ENCODE data around the gene DMD. TPM values are rescaled to one million over a fixed set of nuclear protein-coding genes. Genes with fewer than 3 reads are reported as not detected.

Gene DMD
- total and polyA plus RNA-seq, 2 of the 8 experiments (the other 6 are each of a cell fraction or from before 2014, with no cell fraction given): 4.8 to 7.4 TPM

DNA sequence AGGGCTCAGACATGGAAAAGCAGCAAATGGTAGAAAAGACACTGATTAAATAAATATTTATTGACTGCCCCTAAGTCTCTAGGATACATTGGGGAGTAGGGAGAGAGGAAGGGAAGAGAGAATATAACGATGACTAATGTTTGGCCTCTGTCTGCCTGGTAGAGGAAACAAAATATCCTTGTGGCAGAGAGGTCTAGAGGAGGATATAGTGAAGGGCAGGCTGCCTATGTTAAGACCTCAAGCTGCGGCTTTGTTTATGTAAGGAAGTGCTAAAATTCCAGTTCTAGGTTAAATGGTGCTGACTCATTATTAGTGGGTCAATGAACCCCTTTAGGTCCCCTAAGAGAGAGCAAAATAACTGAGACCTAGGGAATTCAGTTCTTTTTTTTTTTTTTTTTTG lies 1712.2 kb downstream of the DMD start:
- Histone ChIP-seq H3K4me3 (ENCODE audit: extremely low read depth in 1 of 4, insufficient read depth in 2 of 4, low read depth in 3 of 4, low read length in 4 of 4) (no peak overlapping the region), H2BK12ac (ENCODE audit: low read depth, low read length) (no peak overlapping the region), H2BK15ac (ENCODE audit: low read length) (no peak overlapping the region), H2AK5ac (ENCODE audit: low read depth, low read length) (no peak overlapping the region), H2BK5ac (ENCODE audit: low read depth, low read length) (no peak overlapping the region), H4K91ac (replicated peaks; ENCODE audit: insufficient read length, low read length) (no peak overlapping the region), H3K27me3 (replicated peaks in 1 of 4; ENCODE audit: control insufficient read depth in 3 of 4, extremely low read depth in 1 of 4, insufficient read depth in 3 of 4, low read length in 3 of 4) (no peaks in the 10 kb centered on the region), H3K23ac (ENCODE audit: insufficient read length) (no peak overlapping the region), H3K9ac (replicated peaks in 1 of 4; ENCODE audit: extremely low read depth in 1 of 4, low read depth in 3 of 4, low read length in 3 of 4) (no peak overlapping the region), H4K20me1 (replicated peaks in 1 of 2; ENCODE audit: control insufficient read depth in 1 of 2, insufficient read depth in 2 of 2, low read length in 2 of 2) (no peaks in the 10 kb centered on the region), H2BK120ac (replicated peaks; ENCODE audit: low read depth, low read length) (no peak overlapping the region), H4K5ac (ENCODE audit: insufficient read length, low read depth, low read length) (no peak overlapping the region), H4K8ac (ENCODE audit: extremely low read depth, insufficient read depth, low read length) (no peak overlapping the region), H3K79me2 (ENCODE audit: control insufficient read depth in 1 of 2, insufficient read depth in 2 of 2, low read length in 2 of 2) (no peaks in the 10 kb centered on the region), H3K9me3 (ENCODE audit: insufficient read depth in 2 of 2, low read depth in 1 of 2, low read length in 1 of 2) (no peaks in the 10 kb centered on the region), H3K79me1 (ENCODE audit: low read depth, low read length) (no peaks in the 10 kb centered on the region), H2BK20ac (ENCODE audit: low read length) (no peak overlapping the region), H3K56ac (replicated peaks; ENCODE audit: insufficient read length, low read depth, low read length) (no peak overlapping the region), H3K4me2 (ENCODE audit: insufficient read depth in 1 of 2, low read depth in 2 of 2, low read length in 2 of 2) (no peak overlapping the region), H3K14ac (ENCODE audit: insufficient read length) (no peak overlapping the region), H3K4me1 (replicated peaks in 1 of 4; ENCODE audit: control insufficient read depth in 3 of 4, insufficient read depth in 4 of 4, low read length in 3 of 4) (no peaks in the 10 kb centered on the region), H3K36me3 (ENCODE audit: control insufficient read depth in 2 of 4, insufficient read depth in 4 of 4, low read length in 3 of 4) (no peaks in the 10 kb centered on the region), H3K23me2 (ENCODE audit: low read depth, low read length) (no peaks in the 10 kb centered on the region), H3K27ac (ENCODE audit: low read depth, low read length) (no peak overlapping the region), H3K4ac (replicated peaks; ENCODE audit: insufficient read length, low read depth, low read length) (no peak overlapping the region), H3K18ac (ENCODE audit: extremely low read depth, low read length) (no peak overlapping the region), H2AFZ (ENCODE audit: low read length) (no peak overlapping the region)
- ChIA-PET POLR2A (ENCODE audit: partially characterized antibody) (no interaction called here), CTCF (ENCODE audit: partially characterized antibody) (no interaction called here)
- TF ChIP-seq EGR1 (IDR thresholded peaks at IDR 0.05; ENCODE audit: borderline replicate concordance, low read depth, low read length): no peak
- TF ChIP-seq BACH1 (IDR thresholded peaks at IDR 0.05; ENCODE audit: low read length): no peak
- no peak for TF ChIP-seq TAF7 (optimal IDR thresholded peaks at IDR 0.05; ENCODE audit: borderline replicate concordance, low read depth, low read length)
- no peak for TF ChIP-seq CTBP2 (IDR thresholded peaks at IDR 0.05; ENCODE audit: borderline replicate concordance, insufficient read depth, insufficient read length, low read length)
- no peak for TF ChIP-seq CEBPB (IDR thresholded peaks at IDR 0.05; ENCODE audit: low read depth, low read length)
- TF ChIP-seq, protein P1, sequence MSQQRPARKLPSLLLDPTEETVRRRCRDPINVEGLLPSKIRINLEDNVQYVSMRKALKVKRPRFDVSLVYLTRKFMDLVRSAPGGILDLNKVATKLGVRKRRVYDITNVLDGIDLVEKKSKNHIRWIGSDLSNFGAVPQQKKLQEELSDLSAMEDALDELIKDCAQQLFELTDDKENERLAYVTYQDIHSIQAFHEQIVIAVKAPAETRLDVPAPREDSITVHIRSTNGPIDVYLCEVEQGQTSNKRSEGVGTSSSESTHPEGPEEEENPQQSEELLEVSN (IDR thresholded peaks at IDR 0.05): no peak
- no peak for TF ChIP-seq POLR2AphosphoS5 (IDR thresholded peaks at IDR 0.05; ENCODE audit: low read depth, low read length)
- no peak for TF ChIP-seq SUZ12 (IDR thresholded peaks at IDR 0.05; ENCODE audit: low read length)
- no peak for TF ChIP-seq NANOG (IDR thresholded peaks at IDR 0.05; ENCODE audit: insufficient read depth, low read depth, low read length, poor library complexity, severe bottlenecking)
- no peak for TF ChIP-seq CHD2 (IDR thresholded peaks at IDR 0.05; ENCODE audit: low read length)
- no peak for TF ChIP-seq NRF1 (IDR thresholded peaks at IDR 0.05; ENCODE audit: low read depth, low read length)
- no peak for TF ChIP-seq KDM5A (IDR thresholded peaks at IDR 0.05; ENCODE audit: low read length)
- no peak for TF ChIP-seq SIN3A (conservative IDR thresholded peaks at IDR 0.05 in 1 of 2, IDR thresholded peaks at IDR 0.05 in 1 of 2; ENCODE audit: low read depth in 1 of 2, low read length in 2 of 2)
- TF ChIP-seq ZNF274 (IDR thresholded peaks at IDR 0.05; ENCODE audit: borderline replicate concordance, extremely low read depth, low read length): no peak
- DNase-seq (ENCODE audit: low read depth in 1 of 2, low spot score in 2 of 2): no peak
- no CpG with 5 or more reads among the region's 2 CpGs for WGBS, 2 experiments (ENCODE audit: extremely low coverage in 1 of 2, insufficient coverage in 1 of 2, insufficient read length in 1 of 2, insufficient replicate concordance in 2 of 2, low coverage in 1 of 2, low lambda C conversion rate in 2 of 2, missing lambda C conversion rate in 1 of 2)
- FAIRE-seq: no peak

Measured in H1 (cell line).